ENCODE data around the gene MRPL14.

Gene MRPL14

DNA sequence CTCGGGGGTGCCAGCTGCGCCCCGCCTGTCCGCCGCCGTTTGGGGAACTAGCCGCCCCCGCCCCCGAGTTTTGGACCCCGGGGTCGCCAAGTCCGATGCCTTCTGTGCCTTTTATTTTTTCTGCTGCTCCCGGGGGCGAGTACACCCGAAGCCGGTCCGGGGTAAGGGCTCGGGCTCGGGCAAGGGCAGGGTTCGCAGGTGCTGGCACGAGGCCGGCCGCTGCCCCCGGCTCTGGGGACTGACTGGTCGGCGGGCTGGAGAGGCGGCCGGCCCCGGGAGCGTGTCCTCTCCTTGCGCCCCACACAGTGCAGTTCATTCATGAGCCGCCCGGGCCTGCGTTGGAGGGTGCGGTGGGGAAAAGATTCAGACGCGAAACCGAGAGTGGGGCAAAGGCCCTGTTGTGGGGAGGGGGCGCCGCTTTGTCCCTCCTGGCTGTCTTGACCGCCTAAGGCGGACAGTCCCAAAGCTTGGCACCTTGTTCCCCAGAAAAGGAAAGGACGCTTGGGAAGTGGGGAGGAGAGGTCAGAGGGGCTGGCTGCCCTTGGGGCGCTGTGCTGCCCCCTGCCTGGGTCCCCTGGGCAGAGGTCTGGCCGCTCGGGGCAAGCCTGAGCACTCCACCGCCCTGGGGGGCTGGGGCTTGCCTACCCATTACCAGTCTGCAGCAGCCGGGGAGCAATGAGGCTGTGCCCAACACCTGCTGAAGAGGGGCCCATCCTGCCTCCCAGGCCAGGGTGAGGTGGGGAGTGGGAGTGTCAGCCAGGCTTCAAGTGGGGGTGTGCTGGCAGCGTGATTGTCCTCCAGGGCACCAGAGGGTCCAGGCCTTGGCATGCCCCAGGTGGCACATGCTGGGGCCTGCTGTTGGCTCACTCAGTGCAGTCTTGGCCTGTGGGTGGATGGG lies 1.0 kb upstream of the MRPL14 start:
- H3K4me3 ChIP-seq (replicated peaks; ENCODE audit: low read depth, low read length): peak overlapping the region; percentile 74
- DNase-seq (ENCODE audit: extremely low read depth, low read depth): no peak
- TF ChIP-seq, protein P1, sequence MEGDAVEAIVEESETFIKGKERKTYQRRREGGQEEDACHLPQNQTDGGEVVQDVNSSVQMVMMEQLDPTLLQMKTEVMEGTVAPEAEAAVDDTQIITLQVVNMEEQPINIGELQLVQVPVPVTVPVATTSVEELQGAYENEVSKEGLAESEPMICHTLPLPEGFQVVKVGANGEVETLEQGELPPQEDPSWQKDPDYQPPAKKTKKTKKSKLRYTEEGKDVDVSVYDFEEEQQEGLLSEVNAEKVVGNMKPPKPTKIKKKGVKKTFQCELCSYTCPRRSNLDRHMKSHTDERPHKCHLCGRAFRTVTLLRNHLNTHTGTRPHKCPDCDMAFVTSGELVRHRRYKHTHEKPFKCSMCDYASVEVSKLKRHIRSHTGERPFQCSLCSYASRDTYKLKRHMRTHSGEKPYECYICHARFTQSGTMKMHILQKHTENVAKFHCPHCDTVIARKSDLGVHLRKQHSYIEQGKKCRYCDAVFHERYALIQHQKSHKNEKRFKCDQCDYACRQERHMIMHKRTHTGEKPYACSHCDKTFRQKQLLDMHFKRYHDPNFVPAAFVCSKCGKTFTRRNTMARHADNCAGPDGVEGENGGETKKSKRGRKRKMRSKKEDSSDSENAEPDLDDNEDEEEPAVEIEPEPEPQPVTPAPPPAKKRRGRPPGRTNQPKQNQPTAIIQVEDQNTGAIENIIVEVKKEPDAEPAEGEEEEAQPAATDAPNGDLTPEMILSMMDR (IDR thresholded peaks at IDR 0.05; ENCODE audit: low read depth, low read length, missing control alignments): no peak

DNA sequence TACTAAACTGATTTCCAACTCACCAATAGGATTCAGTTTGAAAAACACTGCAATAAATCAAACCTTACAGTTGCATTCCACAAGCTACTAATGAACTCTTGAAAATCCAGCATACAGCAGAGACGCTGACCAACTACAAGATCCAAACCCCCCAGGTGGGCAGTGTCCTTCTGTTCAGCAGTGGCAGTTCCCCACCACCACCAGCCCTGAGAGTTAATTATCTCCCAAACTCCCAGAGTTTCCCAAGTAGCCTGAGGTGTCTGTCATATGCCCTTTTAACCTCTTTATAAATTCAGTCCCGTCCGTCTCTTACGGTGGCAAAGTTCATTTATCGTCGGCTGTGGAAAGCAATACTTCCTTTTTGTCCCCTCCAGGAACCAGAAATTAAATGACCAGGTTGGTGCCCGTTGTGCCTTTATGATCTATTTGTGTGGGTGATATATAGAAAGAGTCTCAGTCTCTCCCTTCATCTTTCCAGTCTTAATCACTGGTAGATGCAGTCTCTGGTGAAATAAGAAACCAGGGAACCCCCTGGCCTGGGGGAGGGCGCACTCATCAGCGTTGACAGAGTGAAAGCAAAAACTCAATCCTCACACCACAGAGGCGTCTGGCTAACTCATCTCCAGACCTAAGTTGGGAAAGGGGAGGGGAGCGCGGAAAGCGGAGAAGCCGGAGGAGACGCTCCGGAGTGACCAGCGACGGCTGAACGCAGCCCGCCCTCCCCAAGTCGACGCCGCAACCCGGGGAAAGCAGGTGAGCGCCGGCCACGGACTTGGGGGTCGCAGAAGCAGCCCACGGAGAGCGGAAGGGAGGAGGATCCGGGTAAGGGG lies 717 bp downstream of the MRPL14 start:
- peak overlapping the region; percentile 90 for H3K4me3 ChIP-seq (replicated peaks; ENCODE audit: low read depth, low read length)
- no peak for DNase-seq (ENCODE audit: extremely low read depth, low read depth)
- TF ChIP-seq, protein P1 (IDR thresholded peaks at IDR 0.05; ENCODE audit: low read depth, low read length, missing control alignments): no peak

DNA sequence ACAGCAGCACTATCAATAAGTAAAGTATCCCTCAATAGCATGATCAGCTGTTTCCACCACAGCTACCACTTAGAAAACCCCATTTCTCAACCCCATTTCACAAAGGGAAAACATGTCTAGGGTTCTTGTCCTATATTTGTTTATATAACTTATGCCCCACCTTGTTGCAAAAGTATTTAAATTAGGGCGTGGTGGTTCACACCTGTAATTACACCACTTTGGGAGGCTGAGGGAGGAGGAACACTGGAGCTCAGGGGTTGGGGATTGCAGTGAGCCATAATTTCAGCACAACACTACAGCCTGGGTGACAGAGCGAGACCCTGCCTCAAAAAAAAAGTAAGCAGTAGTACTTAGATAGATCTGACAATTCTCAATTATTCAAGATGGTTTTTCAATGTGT lies 3.7 kb downstream of the MRPL14 start:
- TF ChIP-seq, protein P1 (IDR thresholded peaks at IDR 0.05; ENCODE audit: low read depth, low read length, missing control alignments): no peak
- no peak for DNase-seq (ENCODE audit: extremely low read depth, low read depth)
- no peak overlapping the region; the same call in 1 of the 2 replicates for H3K4me3 ChIP-seq (replicated peaks; ENCODE audit: low read depth, low read length)

DNA sequence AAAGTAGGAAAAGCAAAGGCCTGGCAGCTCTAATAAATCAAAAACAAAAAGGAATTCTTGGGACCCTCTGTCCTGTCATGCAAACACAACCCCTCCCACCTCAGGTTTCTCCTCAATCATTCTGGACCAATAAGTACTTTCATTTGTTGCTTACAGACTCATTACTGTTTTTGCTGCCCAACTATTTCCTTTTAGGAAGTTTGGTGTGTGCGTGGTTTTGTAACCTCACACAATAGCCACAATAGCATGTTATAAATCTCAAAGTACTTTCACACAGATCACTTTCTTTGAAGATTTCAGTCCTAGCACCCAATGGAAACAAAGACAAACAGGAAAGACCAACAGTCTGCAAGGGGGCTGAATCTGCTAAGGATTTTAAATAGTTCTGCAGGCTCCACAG lies 4.5 kb downstream of the MRPL14 start:
- TF ChIP-seq, protein P1 (IDR thresholded peaks at IDR 0.05; ENCODE audit: low read depth, low read length, missing control alignments): no peak
- no peak for DNase-seq (ENCODE audit: extremely low read depth, low read depth)
- no peak overlapping the region for H3K4me3 ChIP-seq (replicated peaks; ENCODE audit: low read depth, low read length)

DNA sequence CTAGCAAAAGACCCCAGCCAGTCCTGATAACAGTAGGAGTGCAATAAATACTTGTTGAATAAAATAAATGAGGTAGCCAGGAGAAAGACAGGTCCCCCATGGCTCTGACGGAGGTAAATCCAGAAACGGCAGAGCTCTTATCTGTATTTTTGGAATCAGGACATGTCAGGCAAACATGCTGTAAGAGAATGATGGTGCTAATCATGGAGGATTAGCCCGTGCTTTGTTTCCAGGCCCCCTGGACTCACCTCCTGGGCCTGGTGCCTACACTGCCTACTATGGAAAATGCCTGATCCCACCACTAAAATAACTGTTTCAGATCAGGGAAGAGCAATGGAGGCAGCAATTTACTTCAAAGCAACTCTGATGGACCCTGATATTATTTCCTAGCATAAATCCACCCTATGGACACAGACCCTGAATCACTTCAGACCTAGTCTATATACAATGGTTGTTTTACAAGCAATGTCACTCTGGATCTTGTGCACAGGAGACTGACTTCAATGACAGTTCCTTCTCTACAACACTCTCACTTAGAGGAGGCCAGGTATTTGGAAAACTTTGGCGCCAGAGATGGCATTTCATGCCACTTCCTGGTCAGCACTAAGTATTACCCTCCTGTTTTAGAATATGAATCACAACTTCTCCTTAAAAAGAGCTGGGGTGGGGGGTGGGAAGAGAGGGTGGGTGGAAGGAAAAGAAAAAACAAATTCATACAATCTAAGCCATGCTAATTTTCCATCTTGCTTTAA lies 6.4 kb downstream of the MRPL14 start:
- TF ChIP-seq, protein P1 (IDR thresholded peaks at IDR 0.05; ENCODE audit: low read depth, low read length, missing control alignments): no peak
- DNase-seq (ENCODE audit: extremely low read depth, low read depth): no peak
- H3K4me3 ChIP-seq (replicated peaks; ENCODE audit: low read depth, low read length): no peak overlapping the region

DNA sequence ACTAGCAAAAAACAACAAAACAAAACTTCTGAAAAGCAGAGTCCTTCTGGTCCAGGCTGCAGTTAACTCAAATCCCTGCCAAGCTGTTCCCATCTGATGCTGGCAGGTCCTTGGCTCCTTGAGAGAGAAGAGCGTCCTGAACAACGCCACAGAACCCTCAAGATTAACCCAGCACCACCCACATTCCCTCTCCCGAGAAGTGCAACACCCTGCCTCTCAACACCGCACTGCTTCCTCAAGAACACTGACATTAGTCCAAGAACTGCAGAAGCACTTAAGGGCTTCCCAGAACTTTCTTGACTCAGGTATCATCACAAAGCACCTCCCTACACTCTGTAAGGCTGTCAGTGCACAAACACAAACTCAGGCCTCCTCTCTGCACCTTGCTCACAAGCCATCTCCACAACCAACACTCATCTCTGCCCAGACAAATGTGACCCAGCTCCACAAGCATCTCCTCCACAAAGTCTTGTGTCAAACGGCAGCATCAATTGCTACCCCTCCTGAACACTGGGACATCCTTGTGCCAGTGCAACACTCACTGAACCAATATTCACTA lies 7.5 kb downstream of the MRPL14 start:
- DNase-seq (ENCODE audit: extremely low read depth, low read depth): no peak
- H3K4me3 ChIP-seq (replicated peaks; ENCODE audit: low read depth, low read length): no peak overlapping the region
- TF ChIP-seq, protein P1 (IDR thresholded peaks at IDR 0.05; ENCODE audit: low read depth, low read length, missing control alignments): no peak

Data from HFF-Myc (cell line).